GM18508 (cell line): Measurements from ENCODE around the gene LRCOL1.

ENCODE experiments used
- ATAC-seq: cut with Tn5 transposase; IDR thresholded peaks from one replicate; pipeline ENCODE4 v1.9.1; 2021; ENCODE audit warnings: moderate number of reproducible peaks; ENCODE audit not compliant: insufficient read depth, unreplicated experiment

The LRCOL1 gene

DNA sequence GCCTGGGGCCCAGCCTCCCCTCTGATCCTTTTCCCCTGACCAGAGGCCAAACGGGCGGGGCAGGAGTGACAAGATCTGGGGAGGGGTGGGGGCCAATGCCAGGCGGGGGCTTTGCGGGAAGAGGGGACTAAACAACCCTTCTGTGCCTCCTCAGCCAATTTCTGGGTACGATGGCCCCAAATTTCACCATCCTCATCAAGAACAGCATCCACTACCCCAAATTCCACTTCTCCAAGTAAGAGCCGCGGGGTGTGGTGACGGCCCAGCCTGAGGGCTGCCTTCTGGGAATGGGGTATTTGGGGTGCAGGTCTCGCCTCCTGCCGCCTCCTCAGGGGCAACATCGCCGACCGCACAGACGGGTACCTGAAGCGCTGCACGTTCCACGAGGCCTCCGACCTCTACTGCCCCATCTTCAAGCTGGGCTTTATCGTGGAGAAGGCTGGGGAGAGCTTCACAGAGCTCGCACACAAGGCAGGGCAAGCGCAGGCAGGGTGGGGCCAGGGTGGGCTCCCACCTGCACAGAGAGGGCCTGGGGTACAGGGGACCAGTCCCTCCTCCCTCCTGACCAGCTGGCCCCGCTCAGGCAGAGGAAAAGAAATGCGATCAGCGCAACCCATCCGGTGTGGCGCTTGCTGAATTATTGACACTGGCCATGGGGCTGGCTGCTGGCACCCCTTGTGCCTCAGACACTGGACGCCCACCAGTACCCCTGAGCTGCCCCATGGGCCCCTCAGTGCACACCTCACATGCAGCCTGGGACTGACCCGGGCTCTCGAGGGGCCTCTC, 9.9 kb upstream of the LRCOL1 start:
- no peak for ATAC-seq

DNA sequence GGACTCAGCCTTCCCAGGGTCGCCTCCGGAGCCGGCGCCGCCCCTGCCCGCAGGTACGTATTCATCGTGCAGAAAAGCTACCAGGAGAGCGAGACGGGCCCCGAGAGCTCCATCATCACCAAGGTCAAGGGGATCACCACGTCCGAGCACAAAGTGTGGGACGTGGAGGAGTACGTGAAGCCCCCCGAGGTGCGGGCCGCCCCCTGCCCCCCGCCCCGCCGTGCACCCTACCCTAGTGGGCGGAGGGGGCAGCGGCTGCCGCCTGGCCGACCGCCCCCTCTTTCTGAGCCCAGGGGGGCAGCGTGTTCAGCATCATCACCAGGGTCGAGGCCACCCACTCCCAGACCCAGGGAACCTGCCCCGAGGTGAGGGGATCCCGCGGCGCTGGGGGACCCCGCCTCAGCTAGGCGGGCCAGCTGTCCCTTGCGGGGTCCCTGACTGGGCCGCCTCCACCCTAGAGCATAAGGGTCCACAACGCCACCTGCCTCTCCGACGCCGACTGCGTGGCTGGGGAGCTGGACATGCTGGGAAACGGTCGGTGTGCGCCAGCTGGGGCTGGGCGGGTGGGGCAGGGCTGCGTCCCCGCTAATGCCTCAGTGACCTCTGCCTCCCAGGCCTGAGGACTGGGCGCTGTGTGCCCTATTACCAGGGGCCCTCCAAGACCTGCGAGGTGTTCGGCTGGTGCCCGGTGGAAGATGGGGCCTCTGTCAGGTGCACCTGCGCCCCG, 9.2 kb upstream of the LRCOL1 start:
- no peak for ATAC-seq

DNA sequence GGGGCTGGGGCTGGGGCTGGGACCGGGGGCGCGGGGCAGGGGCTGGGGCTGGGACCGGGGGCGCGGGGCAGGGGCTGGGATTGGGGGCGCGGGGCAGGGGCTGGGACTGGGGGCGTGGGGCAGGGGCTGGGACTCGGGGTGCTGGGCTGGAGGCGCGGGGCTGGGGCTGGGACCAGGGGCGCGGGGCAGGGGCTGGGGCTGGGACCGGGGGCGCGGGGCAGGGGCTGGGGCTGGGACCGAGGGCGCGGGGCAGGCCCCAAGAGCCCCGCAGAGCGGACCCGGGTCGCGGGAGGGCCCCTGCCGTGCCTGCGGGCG, 8.6 kb upstream of the LRCOL1 start:
- ATAC-seq: no peak

DNA sequence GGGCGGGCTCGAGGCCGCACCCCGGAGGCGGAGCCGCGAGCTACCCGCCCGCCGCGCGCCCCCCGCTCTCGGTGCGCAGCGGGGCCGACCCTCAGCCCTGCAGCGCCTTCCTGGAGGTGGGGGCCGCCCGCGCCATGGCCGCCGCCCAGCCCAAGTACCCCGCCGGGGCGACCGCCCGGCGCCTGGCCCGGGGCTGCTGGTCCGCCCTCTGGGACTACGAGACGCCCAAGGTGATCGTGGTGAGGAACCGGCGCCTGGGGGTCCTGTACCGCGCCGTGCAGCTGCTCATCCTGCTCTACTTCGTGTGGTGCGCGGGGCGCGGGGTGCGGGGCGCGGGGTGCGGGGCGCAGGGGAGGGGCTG, 8.3 kb upstream of the LRCOL1 start, which contains the start of gene P2RX2:
Gene P2RX2 (plus strand): TSS at position 94 of the 361 bp plus-strand sequence. CDS start 41 bp downstream, at position 135.
- ATAC-seq: no peak

DNA sequence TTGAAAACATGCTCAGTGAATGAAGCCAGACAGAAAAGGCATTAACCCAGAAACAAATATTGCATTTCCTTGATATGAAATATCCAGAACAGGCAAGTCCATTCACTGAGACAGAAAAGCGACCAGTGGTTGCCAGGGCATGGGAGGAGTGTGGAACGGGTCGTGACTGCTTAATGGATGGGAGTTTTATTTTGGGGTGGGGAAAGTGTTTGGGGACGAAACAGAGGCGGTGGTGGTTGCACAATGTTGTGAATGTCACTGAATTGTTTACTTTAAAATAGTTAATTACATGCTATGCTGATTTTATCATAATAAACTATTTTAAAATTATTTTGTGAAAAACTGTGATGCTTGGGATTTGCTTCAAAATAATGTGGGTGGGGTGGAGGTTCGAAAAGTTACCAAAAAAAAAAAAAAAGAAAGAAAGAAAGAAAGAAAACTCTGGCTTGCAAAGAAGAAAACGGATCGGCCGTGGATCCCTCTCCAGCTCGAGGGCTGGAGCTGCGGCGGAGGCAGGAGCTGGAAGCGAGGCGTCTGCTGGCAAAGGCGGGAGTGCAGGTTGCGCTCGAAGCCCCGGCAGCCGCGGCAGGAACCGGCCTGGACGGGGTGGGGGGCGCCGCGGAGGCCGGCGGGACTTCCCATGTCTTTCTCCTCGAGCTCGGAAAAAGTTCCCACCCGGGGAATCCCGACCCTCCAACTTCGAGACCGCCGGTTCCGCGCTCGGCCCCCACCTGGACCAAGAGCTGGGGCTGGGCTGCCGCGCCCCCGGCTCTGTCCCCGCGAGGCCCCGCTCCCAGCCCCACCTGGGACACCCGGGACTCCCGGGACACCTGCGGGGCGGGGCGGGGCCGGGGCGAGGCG, 7.7 kb upstream of the LRCOL1 start:
- no peak for ATAC-seq

DNA sequence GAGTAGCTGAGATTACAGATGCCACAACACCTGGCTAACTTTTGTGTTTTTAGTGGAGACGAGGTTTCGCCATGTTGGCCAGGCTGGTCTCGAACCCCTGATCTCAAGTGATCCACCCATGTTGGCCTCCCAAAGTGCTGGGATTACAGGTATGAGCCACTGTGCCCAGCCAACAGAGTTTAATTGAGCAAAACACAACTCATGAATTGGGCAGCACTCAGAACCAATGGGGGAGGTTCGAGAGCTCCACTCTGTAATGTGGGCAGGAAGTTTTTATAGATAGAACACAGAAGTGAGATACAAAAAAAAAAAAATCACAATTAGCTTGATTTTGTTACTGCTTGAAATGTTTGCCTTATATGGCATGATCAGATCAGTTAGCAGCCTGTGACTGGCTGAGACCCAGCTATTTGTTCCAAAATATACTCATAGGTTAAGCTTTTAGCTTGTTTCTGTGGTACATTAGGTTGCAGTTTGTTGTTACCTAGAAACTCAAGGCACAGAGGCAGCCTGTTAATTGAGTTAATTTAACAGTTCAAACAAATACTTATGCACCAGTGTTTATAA, 6.8 kb upstream of the LRCOL1 start:
- ATAC-seq: no peak

DNA sequence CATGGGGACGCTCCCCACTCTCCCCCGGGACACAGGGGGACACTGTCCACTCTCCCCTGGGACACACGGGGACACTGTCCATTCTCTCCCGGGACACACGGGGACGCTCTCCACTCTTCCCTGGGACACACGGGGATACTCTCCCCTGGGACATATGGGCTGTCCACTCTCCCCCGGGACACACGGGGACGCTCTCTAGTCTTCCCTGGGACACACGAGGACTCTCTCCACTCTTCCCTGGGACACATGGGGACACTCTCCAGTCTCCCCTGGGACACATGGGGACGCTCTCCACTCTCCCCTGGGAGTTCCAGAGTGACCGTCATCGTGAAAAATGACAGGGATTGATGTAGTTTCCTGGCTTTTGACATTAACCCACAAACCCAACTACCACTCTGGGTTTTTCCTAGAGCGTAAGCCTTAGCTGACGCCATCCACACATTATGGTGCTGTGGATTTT, 5.2 kb upstream of the LRCOL1 start:
- no peak for ATAC-seq

DNA sequence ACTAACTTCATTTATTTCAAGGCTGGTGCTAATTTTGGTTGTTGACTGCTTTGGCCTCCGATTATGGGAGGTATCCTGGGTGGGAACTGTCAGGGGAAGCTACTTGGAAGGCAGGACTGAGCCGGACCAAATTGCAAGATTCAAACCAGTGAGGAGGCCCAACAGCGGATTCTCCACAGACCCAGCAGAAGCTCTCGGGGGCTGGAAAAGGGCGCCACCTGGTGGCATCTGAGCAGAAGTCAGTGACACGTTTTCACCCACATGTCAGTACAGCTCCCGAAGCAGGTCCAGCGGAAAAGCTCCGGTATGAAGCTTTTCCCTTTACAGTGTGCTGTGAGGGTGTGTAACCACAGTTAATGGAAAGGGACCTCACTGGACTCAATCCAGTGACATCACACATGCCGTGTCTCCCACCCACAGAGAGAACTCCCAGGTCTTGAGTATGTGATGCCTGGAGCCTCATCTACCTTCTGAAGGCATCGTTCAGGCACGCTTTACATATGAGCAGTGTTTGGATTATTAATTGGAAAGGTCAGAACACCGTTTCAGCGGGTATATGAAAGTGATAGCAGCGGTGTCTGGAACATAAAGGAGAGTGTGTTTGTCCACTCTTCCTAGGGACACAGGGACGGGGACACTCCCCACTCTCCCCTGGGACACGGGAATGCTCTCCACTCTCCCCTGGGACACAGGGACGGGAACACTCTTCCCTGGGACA, 4.6 kb upstream of the LRCOL1 start:
- ATAC-seq: no peak

DNA sequence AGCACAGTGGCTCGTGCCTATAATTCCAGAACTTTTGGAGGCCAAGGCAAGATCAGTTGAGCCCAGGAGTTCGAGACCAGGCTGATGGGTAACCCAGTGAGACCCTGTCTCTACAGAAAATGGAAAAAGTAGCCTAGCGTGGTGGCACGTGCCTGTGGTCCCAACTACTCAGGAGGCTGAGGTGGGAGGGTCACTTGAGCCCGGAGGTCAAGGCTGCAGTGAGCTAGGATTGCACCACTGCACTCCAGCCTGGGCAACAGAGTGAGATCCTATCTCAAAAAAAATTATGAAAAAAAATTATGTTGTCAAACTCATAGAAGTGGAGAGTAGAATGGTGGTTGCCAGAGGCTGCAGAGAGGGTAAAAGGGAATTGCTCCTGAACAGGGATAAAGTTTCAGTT, 3.6 kb upstream of the LRCOL1 start:
- ATAC-seq: no peak

DNA sequence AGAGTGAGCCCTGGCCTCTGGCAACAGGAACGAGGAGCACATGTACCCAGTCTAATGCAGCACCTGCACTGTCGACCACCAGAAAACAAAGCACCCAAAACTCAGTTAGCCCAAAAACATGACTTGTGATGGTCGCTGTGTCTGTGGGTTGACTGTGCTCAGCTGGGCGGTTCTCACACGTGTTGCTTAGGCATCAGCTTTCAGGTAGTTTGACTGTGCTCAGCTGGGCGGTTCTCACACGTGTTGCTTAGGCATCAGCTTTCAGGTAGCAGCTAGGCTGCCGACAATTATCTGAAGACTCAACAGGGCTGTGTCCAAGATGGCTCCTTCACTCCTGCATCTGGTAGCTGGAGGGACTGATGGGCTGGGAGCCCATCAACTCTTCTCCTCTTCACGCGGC, 1.2 kb upstream of the LRCOL1 start:
- ATAC-seq: no peak

DNA sequence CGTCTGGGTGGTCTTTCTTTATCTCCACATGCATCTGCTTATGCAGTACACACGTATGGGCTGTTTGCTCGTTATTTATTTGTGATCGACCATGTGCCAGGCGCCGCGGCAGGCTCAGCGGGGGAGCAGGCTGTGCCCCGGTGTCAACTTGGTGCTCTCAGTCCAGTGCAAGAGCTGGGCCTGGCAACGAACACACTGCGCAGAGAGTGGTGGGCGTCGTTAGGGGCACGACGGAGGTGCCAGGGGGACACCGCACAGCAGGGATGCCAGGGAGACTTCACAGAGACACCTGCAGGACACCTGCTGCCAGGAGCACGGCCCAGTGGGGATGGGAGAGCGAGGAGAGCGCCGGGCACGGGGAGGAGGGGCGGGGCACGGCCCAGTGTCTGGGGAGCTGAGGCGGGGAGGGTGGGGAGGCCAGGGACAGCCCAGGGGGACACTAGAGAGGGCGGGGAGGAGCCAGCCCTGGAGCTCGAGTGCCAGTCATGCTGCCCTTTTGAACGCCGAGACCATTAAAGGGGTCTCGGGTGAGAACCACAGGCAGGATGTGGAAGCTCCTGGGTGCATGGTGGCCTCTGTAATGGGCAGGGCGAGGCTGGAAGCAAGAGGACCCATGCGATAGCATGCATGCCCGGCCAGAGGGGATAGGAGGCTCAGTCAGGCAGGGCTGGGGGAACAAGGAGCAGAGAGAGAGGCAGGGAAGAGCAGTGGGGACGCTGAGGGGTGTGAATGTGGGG, 652 bp upstream of the LRCOL1 start:
- no peak for ATAC-seq

DNA sequence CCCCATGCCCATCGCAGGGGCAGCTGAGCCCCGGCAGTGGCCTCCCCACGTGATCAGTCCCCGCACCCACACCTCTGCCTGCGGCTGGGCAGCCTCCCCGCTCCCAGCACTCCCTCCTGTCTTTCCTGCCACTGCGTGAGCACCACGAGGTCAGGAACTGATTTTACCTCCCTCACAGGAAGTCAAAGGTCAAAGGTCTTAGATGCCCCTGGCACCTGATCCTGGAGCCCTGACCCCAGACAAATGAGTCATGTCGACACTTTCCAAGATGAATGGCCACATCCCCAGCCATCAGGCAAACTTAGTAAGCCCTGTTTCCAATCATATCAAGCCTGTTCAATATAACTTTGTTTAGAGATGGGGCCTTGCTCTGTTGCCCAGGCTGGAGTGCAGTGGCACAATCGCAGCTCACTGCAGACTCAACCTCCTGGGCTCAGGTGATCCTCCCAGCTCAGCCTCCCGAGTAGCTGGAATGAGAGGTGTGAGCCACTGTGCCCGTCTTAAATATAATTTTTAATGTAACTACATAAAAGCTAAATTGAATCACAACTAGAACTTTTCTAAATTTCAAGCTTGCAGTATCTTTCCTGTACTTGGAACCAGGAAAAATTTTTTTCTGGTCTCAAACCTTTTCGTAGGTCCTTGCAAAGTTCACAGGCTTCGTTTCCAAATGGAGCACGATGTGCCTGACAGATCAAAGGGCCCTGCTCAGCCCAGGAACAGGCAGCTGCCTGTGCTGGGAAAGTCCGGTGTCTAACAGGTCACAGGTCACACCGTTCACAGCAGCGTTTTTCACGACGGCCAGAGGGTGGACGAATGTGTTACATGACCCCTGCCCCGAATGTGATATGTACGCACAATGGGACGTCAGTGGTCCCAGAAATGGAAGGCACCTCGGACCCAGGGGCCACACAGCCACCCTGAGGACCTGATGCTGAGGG, 1.9 kb downstream of the LRCOL1 start:
- no peak for ATAC-seq

DNA sequence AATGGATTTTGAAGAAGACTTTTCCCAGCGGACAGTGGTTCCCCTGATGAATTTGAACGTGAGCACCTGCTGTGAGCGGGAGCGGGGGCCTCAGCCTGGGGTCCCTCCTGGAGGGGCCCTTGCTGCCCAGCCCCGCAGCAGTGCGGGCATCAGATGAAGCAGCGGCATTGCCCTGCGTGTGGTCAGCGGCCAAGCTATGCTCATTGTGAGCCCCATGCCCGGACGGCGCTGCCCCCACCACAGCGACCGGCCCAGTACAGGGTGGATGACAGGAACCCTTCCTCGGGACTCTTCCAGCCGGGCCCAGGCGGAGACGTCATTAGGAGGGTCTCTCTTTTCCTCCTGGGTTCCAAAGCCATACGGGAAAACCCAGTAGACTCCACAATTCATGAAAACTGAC, 3.5 kb downstream of the LRCOL1 start:
- ATAC-seq: no peak

DNA sequence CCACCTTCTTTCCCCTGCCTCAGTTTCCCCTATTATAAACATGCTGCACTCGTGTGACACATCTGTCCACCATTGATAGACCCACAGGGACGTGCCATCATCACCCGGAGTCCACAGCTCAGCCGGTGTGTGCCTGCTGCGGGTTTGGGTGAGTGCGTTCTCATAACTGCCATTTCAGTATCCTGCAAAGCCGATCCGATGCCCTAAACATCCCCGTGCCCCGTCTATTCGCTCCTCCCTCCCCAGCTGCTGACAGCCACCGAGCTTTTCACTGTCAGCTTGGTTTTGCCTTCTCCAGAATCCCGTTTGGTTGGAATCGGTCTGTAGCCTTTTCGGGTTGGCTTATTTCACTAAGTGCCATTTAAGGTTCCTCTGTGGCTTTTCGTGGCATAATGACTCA, 3.9 kb downstream of the LRCOL1 start:
- ATAC-seq: no peak

DNA sequence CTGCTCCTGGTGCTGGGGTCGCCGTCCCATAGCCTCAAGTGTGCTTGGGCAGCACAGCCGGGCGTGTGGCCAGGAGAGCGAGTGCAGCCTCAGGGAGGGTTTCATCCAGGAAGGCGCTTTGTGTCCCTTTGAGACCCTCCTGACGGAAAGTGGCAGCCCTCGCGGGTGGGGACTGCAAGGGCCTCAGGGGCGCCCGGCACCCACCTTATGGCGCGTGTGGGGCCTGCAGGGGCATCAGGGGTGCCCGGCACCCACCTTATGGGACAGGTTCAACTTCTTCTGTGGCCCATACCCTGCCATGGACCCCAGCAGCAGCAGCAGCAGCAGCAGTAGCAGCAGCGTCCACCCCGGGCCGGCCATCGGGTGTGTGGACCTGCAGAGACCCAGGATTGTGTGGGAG, 4.5 kb downstream of the LRCOL1 start:
- ATAC-seq: no peak

DNA sequence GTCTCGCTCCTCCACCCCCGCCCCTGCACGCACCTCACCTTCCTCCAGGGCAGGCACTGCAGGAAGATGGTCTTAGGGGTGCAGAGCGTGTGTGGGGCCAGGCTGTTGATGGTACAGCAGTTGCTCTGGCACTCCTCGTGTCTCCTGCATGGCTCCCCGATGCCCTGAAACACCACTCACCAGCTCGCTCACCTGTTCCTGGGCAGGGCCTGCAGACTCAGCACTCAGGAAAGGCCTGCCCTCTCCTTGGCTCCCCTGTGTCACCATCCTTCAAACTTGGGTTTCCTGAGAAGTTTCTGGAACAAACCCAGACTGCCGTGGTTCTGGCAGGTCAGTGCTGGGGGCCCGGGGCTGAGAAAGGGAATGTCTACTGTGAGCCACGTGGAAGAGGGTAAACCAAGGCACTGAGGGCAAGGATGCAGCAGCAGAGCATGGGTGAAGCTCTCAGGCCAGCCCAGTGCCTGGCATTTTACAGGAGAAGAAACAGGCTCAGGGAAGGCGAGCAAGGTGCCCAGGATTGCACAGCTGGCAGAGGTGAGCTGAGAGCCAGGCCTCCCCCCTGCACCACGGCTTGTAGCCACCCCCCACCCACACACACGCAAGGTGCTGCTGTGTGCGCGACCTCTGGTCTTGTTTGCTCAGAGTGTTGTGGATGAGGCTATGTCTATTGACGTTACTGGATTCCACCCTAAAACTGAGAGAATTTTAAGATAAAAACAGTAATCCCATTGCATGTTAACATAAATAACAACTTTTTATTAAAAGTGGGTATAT, 5.5 kb downstream of the LRCOL1 start:
- no peak for ATAC-seq

DNA sequence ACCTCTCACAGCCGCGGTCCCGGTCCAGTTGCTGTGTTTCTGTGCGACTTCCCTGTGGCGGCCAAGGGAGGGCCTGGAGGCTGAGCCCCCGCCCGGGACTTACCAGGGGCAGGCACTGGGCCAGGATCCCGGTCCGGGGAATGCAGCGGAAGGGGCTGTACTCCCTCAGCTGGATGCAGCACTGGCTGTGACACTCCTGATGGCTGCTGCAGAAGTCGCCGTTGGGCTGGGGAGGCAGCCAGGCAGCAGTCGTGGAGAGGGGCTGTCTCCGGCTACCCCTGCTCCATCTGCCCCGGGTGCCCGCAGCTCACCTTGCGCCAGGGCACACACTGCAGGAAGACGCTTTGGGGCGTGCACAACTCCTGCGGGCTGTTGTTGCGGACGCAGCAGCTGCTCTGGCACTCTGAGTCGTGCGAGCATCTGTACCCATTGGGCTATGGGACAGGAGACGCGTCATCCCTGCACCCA, 6.2 kb downstream of the LRCOL1 start:
- ATAC-seq: no peak
